Gastroesophageal sphincter (tissue), 4 donors: Measurements from ENCODE around the gene ANKRD23. TPM values are rescaled to one million over a fixed set of nuclear protein-coding genes. Genes with fewer than 3 reads are reported as not detected.

ENCODE experiments used
- ATAC-seq: fragments of 150-250 bp; one replicate; pipeline ENCODE4 v1.9.1; 2016; ENCODE audit warnings: mild to moderate bottlenecking, moderate library complexity
- H3K27ac ChIP-seq, 4 donors: fragments of 200-600 bp; sonication (generic) in 3 of 4; 1 replicate in 3 of 4; 2 replicates in 1 of 4; pipeline ENCODE4 v1.5.1; 2016 to 2019
- H3K27me3 ChIP-seq: fragments of 200-600 bp; sonication (generic); one replicate; pipeline ENCODE4 v1.5.1; 2019
- H3K36me3 ChIP-seq, 2 donors: fragments of 200-600 bp; sonication (generic); one replicate each; pipeline ENCODE4 v1.5.1; 2019; ENCODE audit warnings: control low read depth in 1 of 2
- H3K4me1 ChIP-seq, 3 donors: fragments of 200-600 bp; sonication (generic); 1 replicate in 2 of 3; 2 replicates in 1 of 3; pipeline ENCODE4 v1.5.1; 2016 to 2019; ENCODE audit warnings: control low read depth in 2 of 3
- H3K4me3 ChIP-seq, 2 donors: fragments of 200-600 bp; sonication (generic); one replicate each; pipeline ENCODE4 v1.5.1; 2019; ENCODE audit warnings: mild to moderate bottlenecking in 1 of 2, moderate library complexity in 1 of 2
- H3K9me3 ChIP-seq, 3 donors: fragments of 200-600 bp; sonication (generic); one replicate each; pipeline ENCODE4 v1.5.1; 2017 to 2019; ENCODE audit warnings: control low read depth in 2 of 3
- CTCF ChIP-seq, 4 experiments: fragments of 200-600 bp in 2 of 4; fragments of 450-650 bp in 2 of 4; sonication (generic) in 1 of 4; IDR thresholded peaks; one replicate each; pipeline ENCODE4 v1.5.1; 2017 to 2019; ENCODE audit warnings: antibody characterized with exemption in 4 of 4, mild to moderate bottlenecking in 2 of 4, moderate library complexity in 2 of 4
- EP300 ChIP-seq: sonication (generic); formaldehyde crosslinking; IDR thresholded peaks from one replicate; pipeline ENCODE4 v1.6.1; 2017; ENCODE audit warnings: antibody characterized with exemption, mild to moderate bottlenecking
- POLR2A ChIP-seq, 2 donors: fragments of 450-650 bp; IDR thresholded peaks; one replicate each; pipeline ENCODE4 v1.6.1; 2017; ENCODE audit warnings: antibody characterized with exemption in 2 of 2, mild to moderate bottlenecking in 2 of 2, moderate library complexity in 1 of 2
- WGBS, 2 donors: methylation state at CpG; one replicate each; pipeline ENCODE4 v1.1.5; 2018; ENCODE audit warnings: low coverage in 1 of 2; 5-methylcytosine and 5-hydroxymethylcytosine counted together
- small RNA-seq, 4 donors: library from RNA; depleted of rRNA; stranded (forward); fragments of <200 nt; gene quantifications; one replicate each; pipeline ENCODE3, GENCODE V24; 2016
- total RNA-seq, 4 donors: library from RNA; depleted of rRNA; stranded (reverse); fragments of >200 nt; gene quantifications; one replicate each; pipeline ENCODE4 v1.1.0, GENCODE V29; 2016

ANKRD23 gene
- total RNA-seq, 4 donors from 2014 or later, result 1.2 to 4.9 (median 3.1) TPM

GRCh38 chr2:96789245-96789617, 54.6 kb downstream of the ANKRD23 start:
- Histone ChIP-seq H3K4me1 (peaks cover 0 to 45% (median 15%) of the 10 kb centered on the region in 3 donors), H3K27ac (peak overlapping the region in 2 of 4 donors; percentile 67 to 71), H3K4me3 (no peak overlapping the region), H3K36me3 (no peaks in the 10 kb centered on the region), H3K9me3 (no peaks in the 10 kb centered on the region), H3K27me3 (no peaks in the 10 kb centered on the region)
- 0 to 100% methylated on average over 1 of the region's 6 CpGs for WGBS, 2 donors
- no peak for ATAC-seq
- no peak for TF ChIP-seq EP300

GRCh38 chr2:96788442-96789244, 55.2 kb downstream of the ANKRD23 start:
- Histone ChIP-seq H3K4me1 (peaks cover 0 to 45% (median 15%) of the 10 kb centered on the region in 3 donors), H3K9me3 (no peaks in the 10 kb centered on the region), H3K4me3 (no peak overlapping the region), H3K27me3 (no peaks in the 10 kb centered on the region), H3K36me3 (no peaks in the 10 kb centered on the region), H3K27ac (peak overlapping the region in 3 of 4 donors; percentile 59 to 71 (median 67))
- no peak for TF ChIP-seq CTCF (IDR thresholded peaks at IDR 0.05)
- TF ChIP-seq POLR2A (IDR thresholded peaks at IDR 0.05), result no peak
- 75 to 80% methylated on average over 2 to 4 of the region's 17 CpGs for WGBS, 2 donors
- peak; percentile 69 for ATAC-seq

Small RNAs within 50 kb of the gene (small RNA-seq; reads per million reads assigned to genes)
- gene MIR3127, result 0.18 to 2.5 (median 0.71) reads per million in 4 donors

Other genes with a start within 250 kb of the ANKRD23 start
- 10 to 100 TPM; 50.9 to 66.7 (median 60.6) TPM for gene KANSL3, start 205.7 kb downstream of the ANKRD23 start, total RNA-seq
- gene FER1L5, start 201.3 kb downstream of the ANKRD23 start, total RNA-seq, result not detected
- 10 to 100 TPM; 18.1 to 22.9 (median 21.5) TPM for gene LMAN2L, start 104.0 kb downstream of the ANKRD23 start, total RNA-seq
- gene CNNM4, start 83.1 kb downstream of the ANKRD23 start, total RNA-seq, result 1 to 10 TPM; 2.7 to 6.1 (median 5.5) TPM
- 10 to 100 TPM; 10.4 to 21.6 (median 18.9) TPM for gene CNNM3, start 27.8 kb downstream of the ANKRD23 start, total RNA-seq
- 10 to 100 TPM; 13.3 to 20.4 (median 17.1) TPM for gene ANKRD39, start 14.0 kb upstream of the ANKRD23 start, total RNA-seq
- gene SEMA4C, start 26.1 kb upstream of the ANKRD23 start, total RNA-seq, result 10 to 100 TPM; 58.7 to 66.6 (median 62.8) TPM
- gene FAM178B, start 142.6 kb upstream of the ANKRD23 start, total RNA-seq, result 1 to 10 TPM in 1 of 4 donors, not detected in 3; 2.5 TPM